NCI-H1417 treated with DMSO at 0.1 percent for 48 hours (cell line): Measurements from ENCODE around the gene INTS15.
A peak's percentile ranks its signal among the peaks of the same experiment; 100 is the strongest.
"Not testable (repeated sequence)": the region's sequence is repeated elsewhere in the genome, so short reads cannot be mapped to it uniquely, and the experiment has no call there.

Source experiments
- DNase-seq: peaks from one replicate; lab custom pipeline; 2025; lab: John Stamatoyannopoulos, UW

The INTS15 gene

DNA sequence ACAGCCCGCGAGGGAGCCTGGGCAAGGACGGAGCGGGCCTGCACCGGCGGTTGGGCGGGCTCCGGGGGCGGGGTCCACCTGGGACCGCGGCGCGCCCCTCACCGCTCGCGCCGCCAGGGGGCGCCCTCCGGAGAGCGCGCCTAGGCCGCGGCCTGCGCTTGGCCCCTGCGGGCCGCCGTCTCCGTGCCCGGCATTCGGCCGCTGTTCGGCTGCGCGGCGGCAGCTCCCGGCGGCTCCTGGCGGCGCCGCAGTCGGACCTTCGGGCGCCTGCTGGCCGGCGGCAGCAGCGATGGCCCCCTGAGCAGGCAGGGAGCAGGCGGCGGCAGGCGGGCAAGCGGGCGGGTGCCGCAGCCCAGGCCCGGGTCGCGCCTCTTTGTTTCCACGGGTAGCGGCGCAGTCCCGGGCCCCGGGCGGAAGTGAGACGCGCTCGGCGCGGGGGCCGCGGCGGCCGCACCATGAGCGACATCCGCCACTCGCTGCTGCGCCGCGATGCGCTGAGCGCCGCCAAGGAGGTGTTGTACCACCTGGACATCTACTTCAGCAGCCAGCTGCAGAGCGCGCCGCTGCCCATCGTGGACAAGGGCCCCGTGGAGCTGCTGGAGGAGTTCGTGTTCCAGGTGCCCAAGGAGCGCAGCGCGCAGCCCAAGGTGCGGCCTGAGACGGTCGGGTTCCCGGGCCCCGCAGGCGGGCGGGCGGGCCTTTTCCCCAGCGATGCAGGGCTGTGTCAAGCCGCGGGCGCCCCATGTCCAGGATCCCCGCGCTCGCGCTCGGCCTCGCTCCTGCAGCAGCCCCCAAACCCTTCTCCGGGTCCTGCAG lies at the start of gene INTS15:
TSS of gene INTS15 (plus strand) at position 193 of the 816 bp plus-strand sequence. CDS start at position 456, 263 bp downstream.
- DNase-seq = peak; percentile 42

- no peak for DNase-seq
Observed at GRCh38 chr7:6542368-6542767, 47.5 kb upstream of the INTS15 start.

DNA sequence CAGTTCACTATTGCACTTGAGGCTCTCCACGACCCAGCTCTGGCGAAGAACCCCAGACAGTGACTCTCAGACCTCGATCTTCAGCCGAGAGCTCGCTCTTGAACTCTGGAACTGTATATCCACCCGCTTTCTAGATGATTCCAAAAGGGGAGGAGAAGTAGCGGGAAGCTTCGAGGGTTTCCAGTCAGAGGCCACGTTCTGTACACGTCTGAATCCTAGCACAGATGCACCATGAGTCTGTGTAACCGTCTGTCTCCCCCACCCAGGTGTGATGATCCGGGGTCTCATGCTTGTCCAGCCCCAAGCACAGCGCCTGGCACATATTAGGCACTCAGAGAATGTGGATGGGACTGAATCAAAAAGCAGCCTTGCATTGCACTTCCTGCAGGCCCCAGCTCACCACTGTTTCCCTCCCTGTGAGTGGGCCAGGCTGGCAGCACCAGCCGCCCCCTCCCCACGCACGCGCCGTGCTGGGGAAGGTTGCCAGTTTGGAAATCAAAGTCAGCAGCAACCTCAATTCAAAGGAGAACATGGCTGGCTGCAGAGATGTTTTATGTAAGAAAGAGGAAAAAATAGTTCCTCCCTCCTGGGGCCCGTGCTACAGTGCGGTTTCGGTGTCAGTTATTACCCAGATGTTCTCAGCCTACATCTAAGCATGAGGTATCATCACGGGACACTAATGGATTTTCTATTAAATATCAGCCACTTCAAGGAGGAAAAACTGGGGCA lies 44.3 kb upstream of the INTS15 start:
- no peak for DNase-seq

GRCh38 chr7:6546498-6547251 lies 43.1 kb upstream of the INTS15 start:
- no peak for DNase-seq

- DNase-seq = no peak
Observed at GRCh38 chr7:6547400-6547799, 42.4 kb upstream of the INTS15 start.

GRCh38 chr7:6551016-6551511 lies 38.8 kb upstream of the INTS15 start, which contains the start of gene GRID2IP:
GRID2IP (minus strand) TSS chr7:6551461; CDS start chr7:6551436, 25 bp downstream.
- no peak for DNase-seq

DNA sequence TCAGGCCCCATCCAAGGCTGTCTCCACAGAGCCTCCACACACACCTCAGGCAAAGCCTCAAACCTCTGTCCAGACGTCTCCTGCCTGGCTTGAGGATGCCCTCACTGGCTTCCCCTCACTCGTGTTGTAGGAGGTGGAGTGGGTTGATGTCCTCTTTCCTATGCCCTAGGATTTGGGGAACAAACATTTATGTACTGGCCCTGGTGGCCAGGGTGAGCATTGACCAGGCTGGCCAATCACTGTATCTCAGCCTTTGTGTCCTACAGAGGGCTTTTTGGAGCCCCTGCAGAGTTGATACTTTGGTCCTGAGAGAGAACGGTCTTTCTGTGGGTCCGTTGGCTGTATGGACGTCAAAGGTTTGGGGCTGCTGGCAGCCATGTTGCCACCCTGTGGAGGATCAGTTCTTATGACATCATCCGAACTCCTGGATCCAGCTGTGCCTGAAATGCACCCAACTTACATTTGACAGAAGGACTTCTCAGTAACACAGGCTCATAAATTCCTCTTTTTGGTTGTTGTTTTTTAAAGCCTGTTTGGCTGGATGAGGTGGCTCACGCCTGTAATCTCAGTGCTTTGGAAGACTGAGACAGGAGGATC lies 36.3 kb upstream of the INTS15 start:
- DNase-seq = no peak

- no peak for DNase-seq
Observed at GRCh38 chr7:6554848-6555247, 35.0 kb upstream of the INTS15 start.

GRCh38 chr7:6556196-6556595 lies 33.6 kb upstream of the INTS15 start:
- DNase-seq = no peak

GRCh38 chr7:6558837-6559236 lies 31.0 kb upstream of the INTS15 start:
- no peak for DNase-seq

DNA sequence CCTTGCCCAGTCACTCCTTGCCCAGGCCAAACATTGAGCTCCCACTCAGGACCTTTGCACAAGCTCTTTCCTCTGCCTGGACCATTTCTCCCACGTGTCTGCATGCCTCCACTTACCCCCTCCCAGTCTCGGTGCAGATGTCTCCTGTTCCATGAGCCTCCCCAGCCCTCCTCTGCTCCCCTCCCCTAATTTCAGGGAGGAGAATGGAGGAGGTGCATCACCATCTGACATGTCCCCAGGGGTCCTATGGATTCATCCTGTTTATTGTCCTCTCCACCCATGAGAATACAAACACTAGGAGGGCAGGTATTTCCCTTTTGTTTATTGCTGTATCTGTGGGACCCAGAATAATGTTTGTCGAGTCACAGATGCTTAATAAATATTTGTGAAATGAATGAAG lies 29.9 kb upstream of the INTS15 start:
- DNase-seq = no peak

DNA sequence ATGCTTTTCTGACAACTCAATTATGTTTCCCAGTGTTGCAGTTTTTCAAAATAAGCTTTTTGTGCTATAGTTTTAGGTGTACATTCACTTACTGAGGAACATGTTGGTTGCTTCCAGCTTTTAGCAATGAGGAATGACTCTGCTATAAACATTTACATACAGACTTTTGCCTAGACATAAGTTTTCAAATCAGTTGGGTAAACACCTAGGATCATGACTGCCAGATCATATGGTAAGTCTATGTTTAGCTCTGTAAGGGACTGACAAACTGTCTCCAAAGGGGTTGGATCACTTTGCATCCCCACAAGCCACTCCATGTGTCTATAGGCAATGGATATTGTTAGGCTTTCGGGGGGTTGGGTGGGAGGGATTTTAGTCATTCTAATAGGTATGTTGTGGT lies 27.7 kb upstream of the INTS15 start:
- DNase-seq = no peak

DNA sequence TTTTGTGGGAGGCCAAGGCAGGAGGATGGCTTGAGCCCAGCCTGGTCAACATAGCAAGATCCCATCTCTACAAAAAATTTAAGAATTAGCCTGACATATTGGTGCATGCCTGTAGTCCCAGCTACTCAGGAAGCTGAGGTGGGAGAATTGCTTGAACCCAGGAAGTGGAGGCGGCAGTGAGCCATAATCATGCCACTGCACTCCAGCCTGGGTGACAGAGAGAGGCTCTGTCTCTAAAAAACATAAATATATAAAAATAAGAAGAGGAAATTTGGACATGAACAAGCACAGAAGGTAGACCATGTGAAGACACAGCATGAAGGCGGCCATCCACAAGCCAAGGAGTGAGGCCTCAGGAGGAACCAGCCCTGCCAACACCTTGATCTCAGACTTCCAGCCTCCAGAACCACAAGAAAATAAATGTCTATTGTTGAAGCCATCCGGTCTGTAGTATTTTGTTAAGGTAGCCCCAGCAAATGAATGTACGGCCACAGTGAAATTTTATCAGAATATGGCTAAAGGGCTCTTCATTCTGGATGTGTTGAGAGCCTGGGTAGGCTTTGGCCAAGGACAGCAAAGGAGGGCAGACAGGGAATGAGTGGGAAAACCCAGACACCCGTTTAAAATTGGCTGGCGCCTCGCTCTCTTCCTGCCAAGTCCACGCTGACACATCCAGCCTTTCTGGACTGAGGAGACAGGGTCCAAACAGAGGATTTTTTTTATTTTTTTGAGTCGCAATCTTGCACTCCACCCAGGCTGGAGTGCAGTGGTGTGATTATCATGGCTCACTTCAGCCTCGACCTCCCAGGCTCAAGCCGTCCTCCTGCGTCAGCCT lies 25.7 kb upstream of the INTS15 start:
- DNase-seq = no peak

DNA sequence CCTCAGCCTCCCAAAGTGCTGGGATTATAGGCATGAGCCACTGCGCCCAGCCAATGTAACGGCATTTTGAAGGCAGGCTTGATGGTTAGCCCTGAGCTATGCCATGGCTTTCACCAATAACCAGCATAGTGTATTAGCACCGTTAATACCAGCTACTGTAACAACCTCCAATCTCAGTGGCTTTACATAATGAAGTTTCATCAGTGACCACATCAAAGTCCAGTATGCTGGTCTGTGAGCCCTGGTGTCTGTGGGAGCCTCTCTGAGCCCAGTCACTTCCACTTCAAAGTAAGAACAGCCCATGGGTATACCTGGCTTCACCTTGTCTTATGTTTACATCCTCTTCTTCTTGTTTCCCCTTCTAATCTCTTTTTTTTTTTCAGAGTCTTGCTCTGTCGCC lies 24.2 kb upstream of the INTS15 start:
- no peak for DNase-seq

DNA sequence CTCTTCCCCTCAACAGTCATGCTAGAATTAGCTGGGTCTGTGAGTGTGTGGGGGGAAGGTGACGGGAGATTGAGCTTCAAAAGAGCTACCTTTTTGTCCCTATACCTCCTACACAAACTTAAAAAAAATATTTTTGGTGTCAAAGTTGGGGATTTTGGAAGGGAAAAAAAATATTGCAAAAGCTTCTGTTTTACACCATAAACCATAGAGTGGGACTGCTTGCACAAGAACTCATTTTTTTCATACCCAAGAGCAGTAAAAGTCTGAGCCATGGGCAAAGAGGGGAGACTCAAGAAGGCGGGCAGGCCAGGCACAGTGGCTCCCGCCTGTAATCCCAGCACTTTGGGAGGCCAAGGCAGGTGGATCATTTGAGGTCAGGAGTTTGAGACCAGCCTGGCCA lies 21.9 kb upstream of the INTS15 start:
- DNase-seq = no peak

DNA sequence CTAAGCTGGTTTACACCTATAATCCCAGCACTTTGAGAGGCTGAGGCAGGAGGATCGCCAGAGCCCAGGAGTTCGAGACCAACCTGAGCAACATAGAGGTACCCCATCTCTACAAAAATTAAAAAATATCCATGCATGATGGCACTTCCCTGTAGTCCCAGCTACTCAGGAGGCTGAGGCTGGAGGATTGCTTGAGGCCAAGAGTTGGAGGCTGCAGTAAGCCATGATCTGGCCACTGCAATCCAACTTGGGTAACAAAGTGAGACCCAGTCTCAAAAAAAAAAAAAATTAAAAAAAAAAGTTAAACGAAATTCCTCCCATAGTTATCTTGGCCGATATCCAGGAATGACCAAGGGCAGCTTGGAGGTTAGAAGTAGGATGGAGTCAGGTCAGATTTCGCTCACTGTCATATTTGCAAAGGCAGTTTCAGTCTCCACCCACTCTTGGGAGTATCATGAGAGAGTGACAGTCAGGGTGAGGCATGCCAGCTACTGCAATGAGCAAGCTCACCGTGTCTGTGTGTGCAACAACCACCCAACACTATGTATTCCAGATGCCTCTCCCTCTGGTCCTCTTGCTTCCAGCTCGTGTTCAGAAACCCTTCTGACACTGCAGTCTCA lies 18.6 kb upstream of the INTS15 start:
- no peak for DNase-seq

DNA sequence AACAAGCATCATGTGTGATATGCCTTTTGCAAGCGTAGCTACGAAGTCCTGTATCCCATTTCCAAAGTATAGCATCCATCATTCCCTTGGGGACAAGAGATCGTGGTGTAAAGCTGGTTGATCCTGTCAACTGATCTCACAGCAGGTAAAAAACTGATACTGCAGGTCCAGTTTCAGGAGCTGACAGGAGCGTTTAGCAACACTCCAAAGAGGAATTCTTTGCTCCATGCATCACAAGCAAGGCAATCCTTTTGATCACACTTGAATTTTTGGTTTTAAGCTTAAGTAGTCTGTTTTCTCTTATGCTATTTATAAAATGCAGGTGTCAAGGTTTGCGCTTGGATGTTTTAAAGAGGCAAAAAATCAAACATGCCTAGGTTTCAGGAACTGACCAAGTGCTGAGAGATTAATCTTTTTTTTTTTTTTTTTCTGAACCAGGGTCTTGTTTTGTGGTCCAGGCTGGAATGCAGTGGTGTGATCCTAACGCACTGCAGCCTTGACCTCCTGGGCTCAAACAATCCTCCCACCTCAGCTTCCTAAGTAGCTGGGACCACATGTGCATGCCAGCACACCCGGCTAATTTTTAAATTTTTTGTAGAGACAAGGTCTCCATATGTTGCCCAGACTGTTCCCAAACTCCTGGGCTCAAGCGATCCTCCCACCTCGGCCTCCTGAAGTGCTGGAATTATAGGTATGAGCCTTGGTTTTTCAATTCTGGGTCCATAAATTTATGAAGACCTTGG lies 14.4 kb upstream of the INTS15 start:
- no peak for DNase-seq

- DNase-seq = no peak
Observed at GRCh38 chr7:6576024-6576866, 13.6 kb upstream of the INTS15 start.

DNA sequence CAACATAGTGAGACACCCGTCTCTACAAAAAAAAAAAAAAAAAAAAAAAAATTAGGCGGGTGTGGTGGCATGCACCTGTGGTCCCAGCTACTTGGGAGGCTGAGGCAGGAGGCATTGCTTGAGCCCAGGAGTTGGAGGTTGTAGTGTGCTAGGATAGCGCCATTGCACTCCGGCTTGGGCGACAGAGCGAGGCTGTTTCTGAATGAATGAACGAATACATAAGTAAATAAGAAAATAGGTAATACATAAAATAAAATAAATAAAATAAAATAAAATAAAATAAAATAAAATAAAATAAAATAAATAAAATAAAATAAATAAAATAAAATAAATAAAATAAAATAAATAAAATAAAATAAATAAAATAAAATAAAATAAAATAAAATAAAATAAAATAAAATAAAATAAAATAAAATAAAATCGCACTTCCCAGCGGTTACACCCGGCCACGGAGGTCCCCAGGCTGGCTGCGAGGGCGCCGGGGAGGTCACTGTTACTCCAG lies 12.9 kb upstream of the INTS15 start:
- not testable (repeated sequence) for DNase-seq
